MCF 10A (cell line): ENCODE results near the gene RAD51B. TPM values are rescaled to one million over a fixed set of nuclear protein-coding genes. Genes with fewer than 3 reads are reported as not detected.
A peak's percentile ranks its signal among the peaks of the same experiment; 100 is the strongest.

Source experiments
- BruUV-seq: library from RNA; stranded (reverse); fragments of 400-500 nt; replicated peaks from 2 replicates; lab custom pipeline; 2021; lab: Mats Ljungman, UMichigan
- CTCF ChIA-PET: fragments of 300-600 bp; sonication (Branson Sonifier 250); formaldehyde crosslinking; extraction: SDS; loops from one replicate; lab custom pipeline; 2021; ENCODE audit warnings: antibody characterized with exemption, inconsistent platforms; lab: Yijun Ruan, JAX
- POLR2A ChIA-PET: fragments of 300-600, 350-650 bp; sonication (Branson Sonifier 250); formaldehyde crosslinking; extraction: SDS; loops from one replicate; lab custom pipeline; 2020; ENCODE audit warnings: antibody characterized with exemption, inconsistent platforms; lab: Yijun Ruan, JAX
- DNase-seq: peaks from one replicate; pipeline ENCODE4 v3.0.0-alpha.2; 2018; ENCODE audit not compliant: unreplicated experiment
- H3K27ac Mint-ChIP-seq: one replicate; pipeline ENCODE4 v1.8.0; 2022; ENCODE audit warnings: mild to moderate bottlenecking, low read depth, mixed read lengths; ENCODE audit not compliant: unreplicated experiment
- H3K27me3 Mint-ChIP-seq: one replicate; pipeline ENCODE4 v1.8.0; 2022; ENCODE audit warnings: mixed read lengths; ENCODE audit not compliant: insufficient read depth, unreplicated experiment
- H3K36me3 Mint-ChIP-seq: one replicate; pipeline ENCODE4 v1.8.0; 2022; ENCODE audit warnings: mild to moderate bottlenecking, moderate library complexity, mixed read lengths; ENCODE audit not compliant: insufficient read depth, unreplicated experiment
- H3K4me1 Mint-ChIP-seq: one replicate; pipeline ENCODE4 v1.8.0; 2022; ENCODE audit warnings: mixed read lengths; ENCODE audit not compliant: insufficient read depth, unreplicated experiment
- H3K4me3 Mint-ChIP-seq: one replicate; pipeline ENCODE4 v1.8.0; 2022; ENCODE audit warnings: mild to moderate bottlenecking, moderate library complexity, mixed read lengths; ENCODE audit not compliant: unreplicated experiment
- H3K9me3 Mint-ChIP-seq: one replicate; pipeline ENCODE4 v1.8.0; 2022; ENCODE audit warnings: mixed read lengths; ENCODE audit not compliant: unreplicated experiment
- intact Hi-C: fragments of 100-400 bp; cut with micrococcal nuclease; formaldehyde crosslinking; loops from 2 replicates; pipeline ENCODE4 v1.14.1; 2022
- total RNA-seq: library from RNA; stranded (reverse); gene quantifications from 2 replicates; pipeline ENCODE4 v1.2.3, GENCODE V29; 2022
- TF ChIP-seq, protein P1 (sequence below): fragments of 200-600 bp; IDR thresholded peaks from one replicate; pipeline ENCODE4 v1.8.0; 2022; ENCODE audit warnings: antibody characterized with exemption, mild to moderate bottlenecking; ENCODE audit not compliant: unreplicated experiment

RAD51B gene
- total RNA-seq, 1 experiment from 2014 or later = 14.6 TPM

DNA sequence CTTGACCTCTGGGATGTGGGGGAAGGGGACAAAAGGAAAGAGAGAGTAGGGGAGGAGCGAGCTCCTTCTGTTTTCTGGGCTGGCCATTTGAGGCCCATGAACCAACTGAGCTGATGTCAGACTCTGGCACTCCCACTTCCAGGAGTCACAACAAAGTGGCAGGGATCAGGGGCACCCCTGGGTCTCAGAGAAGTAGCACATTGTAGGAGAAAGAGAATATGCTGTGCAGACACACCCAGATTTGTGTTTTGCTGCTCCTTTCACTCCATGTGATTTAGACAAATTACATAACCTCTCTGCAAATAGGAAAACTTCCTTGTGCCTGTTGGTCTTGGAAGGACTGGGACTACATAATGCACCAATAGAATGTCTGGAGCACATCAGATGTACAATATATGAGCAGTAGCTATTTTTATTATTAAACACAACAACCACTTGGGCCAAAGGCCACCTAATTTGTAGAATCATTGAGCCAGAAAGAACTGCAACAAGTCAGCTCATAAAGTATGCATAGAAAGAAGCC lies 707.8 kb downstream of the RAD51B start:
- H3K27ac Mint-ChIP-seq = peak overlapping the region; percentile 91
- no peak overlapping the region for H3K4me3 Mint-ChIP-seq
- H3K9me3 Mint-ChIP-seq = peaks cover 14% of the 10 kb centered on the region
- DNase-seq = peak; percentile 67
- H3K36me3 Mint-ChIP-seq = peaks cover 9% of the 10 kb centered on the region
- H3K27me3 Mint-ChIP-seq = no peaks in the 10 kb centered on the region
- TF ChIP-seq, protein P1, sequence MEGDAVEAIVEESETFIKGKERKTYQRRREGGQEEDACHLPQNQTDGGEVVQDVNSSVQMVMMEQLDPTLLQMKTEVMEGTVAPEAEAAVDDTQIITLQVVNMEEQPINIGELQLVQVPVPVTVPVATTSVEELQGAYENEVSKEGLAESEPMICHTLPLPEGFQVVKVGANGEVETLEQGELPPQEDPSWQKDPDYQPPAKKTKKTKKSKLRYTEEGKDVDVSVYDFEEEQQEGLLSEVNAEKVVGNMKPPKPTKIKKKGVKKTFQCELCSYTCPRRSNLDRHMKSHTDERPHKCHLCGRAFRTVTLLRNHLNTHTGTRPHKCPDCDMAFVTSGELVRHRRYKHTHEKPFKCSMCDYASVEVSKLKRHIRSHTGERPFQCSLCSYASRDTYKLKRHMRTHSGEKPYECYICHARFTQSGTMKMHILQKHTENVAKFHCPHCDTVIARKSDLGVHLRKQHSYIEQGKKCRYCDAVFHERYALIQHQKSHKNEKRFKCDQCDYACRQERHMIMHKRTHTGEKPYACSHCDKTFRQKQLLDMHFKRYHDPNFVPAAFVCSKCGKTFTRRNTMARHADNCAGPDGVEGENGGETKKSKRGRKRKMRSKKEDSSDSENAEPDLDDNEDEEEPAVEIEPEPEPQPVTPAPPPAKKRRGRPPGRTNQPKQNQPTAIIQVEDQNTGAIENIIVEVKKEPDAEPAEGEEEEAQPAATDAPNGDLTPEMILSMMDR = no peak
- ChIA-PET POLR2A (interaction anchor here (0.7 to 7.3 kb wide), 16 partner anchors 8 to 593 kb away, joined by 3 to 81 read pairs (median 4); partner anchors contain the start of gene ZFP36L1), CTCF (interaction anchor here (0.6 to 0.7 kb wide), 3 partner anchors 20 to 263 kb away, joined by 3 read pairs; no protein-coding TSS in a partner anchor)
- BruUV-seq = no TSS peak
- peaks cover 29% of the 10 kb centered on the region for H3K4me1 Mint-ChIP-seq
- intact Hi-C loops = no loop called here

DNA sequence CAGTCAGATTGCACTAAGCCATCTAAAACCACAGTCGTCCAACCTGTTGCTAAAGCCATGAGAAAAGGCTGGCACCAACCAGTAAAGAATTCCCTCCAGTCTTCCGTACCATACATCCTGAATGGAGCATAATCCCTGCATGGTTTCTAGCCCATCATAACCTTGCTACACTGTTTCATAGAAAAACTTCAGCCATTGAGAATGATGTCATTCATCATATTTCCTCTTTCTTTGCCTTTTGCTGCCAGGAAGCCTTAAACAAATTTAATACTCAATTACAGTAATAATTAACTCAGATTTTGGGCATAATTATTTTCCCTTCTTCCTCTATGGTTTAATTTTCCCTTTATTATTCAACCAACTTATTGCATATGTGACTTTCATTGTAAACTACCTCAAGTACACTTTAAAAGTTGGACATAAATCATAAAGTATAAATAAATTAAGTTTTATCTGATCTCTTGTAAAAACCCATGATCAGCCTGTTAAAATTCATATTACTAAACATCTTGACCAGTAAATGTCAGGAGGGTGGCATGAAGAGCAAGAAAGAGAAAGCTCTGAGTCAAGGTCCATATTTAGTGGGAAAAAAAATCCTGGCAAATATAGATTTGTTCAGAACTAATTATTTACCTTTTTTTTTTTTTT lies 708.6 kb downstream of the RAD51B start:
- POLR2A ChIA-PET = interaction anchor here (0.6 to 7.3 kb wide), 6 partner anchors 9 to 583 kb away, joined by 3 to 81 read pairs (median 6); no protein-coding TSS in a partner anchor
- no peak overlapping the region for H3K27ac Mint-ChIP-seq

DNA sequence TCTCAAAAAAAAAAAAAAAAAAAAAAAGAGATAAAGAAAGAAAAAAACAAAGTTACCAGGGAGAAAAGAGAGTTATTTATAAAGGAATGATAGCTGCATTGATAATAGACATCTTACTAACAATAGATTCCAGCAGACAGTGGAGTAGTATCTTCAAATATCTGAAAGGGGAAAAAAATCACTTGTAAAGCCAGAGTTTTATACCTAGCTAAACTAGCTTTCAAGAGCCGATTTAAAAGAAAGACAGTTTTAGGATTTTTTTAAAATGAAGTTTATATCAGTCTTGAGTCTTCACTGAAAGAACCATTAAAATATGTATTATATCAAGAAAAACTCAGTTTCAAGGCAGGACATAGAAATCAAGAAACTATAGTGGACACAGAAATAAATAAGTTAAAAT lies 710.9 kb downstream of the RAD51B start:
- Mint-ChIP-seq H3K9me3 (peaks cover 28% of the 10 kb centered on the region), H3K27ac (no peak overlapping the region), H3K4me3 (no peak overlapping the region), H3K27me3 (no peaks in the 10 kb centered on the region), H3K36me3 (peaks cover 9% of the 10 kb centered on the region), H3K4me1 (peaks cover 45% of the 10 kb centered on the region)
- ChIA-PET CTCF (interaction anchor here (0.7 kb wide), 1 partner anchor 21 kb away, joined by 6 read pairs; no protein-coding TSS in a partner anchor), POLR2A (interaction anchor here (1.0 to 7.3 kb wide), 3 partner anchors 9 to 263 kb away, joined by 3 to 81 read pairs (median 8); partner anchors contain the start of gene ZFP36L1)
- no peak for DNase-seq
- TF ChIP-seq, protein P1 = no peak
- BruUV-seq = no TSS peak
- intact Hi-C loops = no loop called here

More for the DNA sequence above, 708.6 kb downstream of the RAD51B start:
- Mint-ChIP-seq H3K27me3 (no peaks in the 10 kb centered on the region), H3K36me3 (peaks cover 9% of the 10 kb centered on the region), H3K9me3 (peaks cover 15% of the 10 kb centered on the region), H3K4me3 (no peak overlapping the region), H3K4me1 (peaks cover 27% of the 10 kb centered on the region)
- CTCF ChIA-PET = interaction anchor here (0.6 kb wide), 3 partner anchors 59 to 282 kb away, joined by 3 read pairs; no protein-coding TSS in a partner anchor
- DNase-seq = no peak
- intact Hi-C loops = no loop called here
- BruUV-seq = no TSS peak
- TF ChIP-seq, protein P1 = no peak

DNA sequence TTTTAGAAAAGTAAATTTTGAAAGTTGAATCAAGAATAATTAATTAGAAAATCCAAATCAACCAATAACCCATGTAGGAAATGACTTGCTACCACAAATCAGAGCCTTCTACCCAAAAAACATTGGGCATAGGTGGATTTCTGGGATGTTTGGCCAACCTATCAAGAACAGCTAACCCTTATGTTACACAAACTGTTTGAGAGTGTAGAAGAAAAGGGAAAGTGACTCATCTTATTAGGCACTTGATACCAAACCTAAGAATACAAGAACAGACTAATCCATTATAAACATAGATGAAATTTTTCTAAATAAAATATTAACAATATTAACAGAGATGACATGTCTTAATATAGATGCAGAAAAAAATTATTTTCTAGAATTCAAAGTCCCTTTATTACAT lies 712.9 kb downstream of the RAD51B start:
- Mint-ChIP-seq H3K4me3 (no peak overlapping the region), H3K27me3 (no peaks in the 10 kb centered on the region), H3K27ac (no peak overlapping the region), H3K36me3 (peaks cover 2% of the 10 kb centered on the region), H3K9me3 (peaks cover 28% of the 10 kb centered on the region), H3K4me1 (peaks cover 33% of the 10 kb centered on the region)
- ChIA-PET POLR2A (interaction anchor here (0.6 to 4.3 kb wide), 3 partner anchors 12 to 282 kb away, joined by 3 to 31 read pairs (median 4); no protein-coding TSS in a partner anchor), CTCF (no interaction called here)
- no TSS peak for BruUV-seq
- intact Hi-C loops = no loop called here
- no peak for DNase-seq
- TF ChIP-seq, protein P1 = no peak
